DOHH2 (cell line): Measurements from ENCODE around the gene STPG2.

Experiments used
- CTCF ChIP-seq: fragments of 200-600 bp; sonication (generic); IDR thresholded peaks from one replicate; pipeline ENCODE4 v1.5.1; 2014; ENCODE audit warnings: antibody characterized with exemption, mild to moderate bottlenecking, low read depth, low read length; ENCODE audit not compliant: poor library complexity, severe bottlenecking
- EZH2phosphoT487 ChIP-seq: fragments of 200-600 bp; sonication (generic); IDR thresholded peaks from 2 replicates; pipeline ENCODE4 v1.6.1; 2017; ENCODE audit warnings: borderline replicate concordance, mild to moderate bottlenecking, antibody characterized with exemption, low read length, moderate library complexity, mixed read lengths

- TF ChIP-seq CTCF (no peak), EZH2phosphoT487 (no peak)
These were observed 226.2 kb downstream of the STPG2 start for GRCh38 chr4:97917115-97917514.
